Endothelial cell of umbilical vein (primary cell): ENCODE data around the gene MRPL2. TPM values are rescaled to one million over a fixed set of nuclear protein-coding genes. Genes with fewer than 3 reads are reported as not detected.
A peak's percentile ranks its signal among the peaks of the same experiment; 100 is the strongest.

Experiments used
- BruUV-seq: library from RNA; stranded (reverse); fragments of 400-500 nt; replicated peaks from 2 replicates; lab custom pipeline; 2021; lab: Mats Ljungman, UMichigan
- CTCF ChIA-PET: fragments of 300-600, 350-600 bp; sonication (Branson Sonifier 250); formaldehyde crosslinking; loops from one replicate; lab custom pipeline; 2021; ENCODE audit warnings: antibody characterized with exemption, inconsistent platforms; lab: Charles Lee
- POLR2A ChIA-PET: fragments of 300-600, 350-600 bp; sonication (Branson Sonifier 250); formaldehyde crosslinking; loops from one replicate; lab custom pipeline; 2021; ENCODE audit warnings: antibody characterized with exemption, inconsistent platforms; lab: Charles Lee
- DNase-seq: peaks from one replicate; pipeline ENCODE4 v3.0.0-alpha.2; 2011; ENCODE audit warnings: low read depth, low spot score
- FAIRE-seq: peaks from 2 replicates; lab custom pipeline; 2011; peaks lifted over from hg19 to GRCh38; lab: Jason Lieb, UNC
- H2AFZ ChIP-seq: 2 replicates; pipeline ENCODE4 v1.6.0; 2012; ENCODE audit warnings: low read depth, low read length, control low read depth, inconsistent platforms
- H3K27ac ChIP-seq: 2 replicates; pipeline ENCODE4 v1.5.1; 2011; ENCODE audit warnings: low read depth, mild to moderate bottlenecking, control low read depth, low read length, moderate library complexity; ENCODE audit not compliant: insufficient read depth
- H3K27me3 ChIP-seq, 2 experiments: 2 replicates each; pipeline versions ENCODE4 v1.6.0 to v1.6.1; 2011; ENCODE audit warnings: low read length in 2 of 2, mixed read lengths in 1 of 2; ENCODE audit not compliant: control insufficient read depth in 2 of 2, insufficient read depth in 2 of 2
- H3K36me3 ChIP-seq, 2 experiments: 2 replicates in 1 of 2; 3 replicates in 1 of 2; pipeline ENCODE4 v1.5.1; 2011; ENCODE audit warnings: low read length in 2 of 2, mild to moderate bottlenecking in 1 of 2, moderate library complexity in 1 of 2; ENCODE audit not compliant: control insufficient read depth in 2 of 2, insufficient read depth in 2 of 2; ENCODE audit errors: extremely low read depth in 1 of 2
- H3K4me1 ChIP-seq: 3 replicates; pipeline ENCODE4 v1.5.1; 2011; ENCODE audit warnings: mild to moderate bottlenecking, low read length; ENCODE audit not compliant: control insufficient read depth, insufficient read depth; ENCODE audit errors: extremely low read depth
- H3K4me2 ChIP-seq: 2 replicates; pipeline ENCODE4 v1.6.1; 2011; ENCODE audit warnings: low read length, control low read depth, mixed read lengths; ENCODE audit not compliant: insufficient read depth
- H3K4me3 ChIP-seq, 3 experiments: fragments of 200-600 bp in 1 of 3; sonication (generic), shearing (Covaris generic) in 1 of 3; replicated peaks in 1 of 3; 2 replicates each; pipeline ENCODE4 v1.5.1; 2011 to 2016; ENCODE audit warnings: control low read depth in 3 of 3, low read length in 3 of 3, mild to moderate bottlenecking in 2 of 3, inconsistent platforms in 1 of 3, low read depth in 1 of 3, moderate library complexity in 1 of 3; ENCODE audit not compliant: insufficient read depth in 1 of 3
- H3K79me2 ChIP-seq: 2 replicates; pipeline ENCODE4 v1.6.0; 2012; ENCODE audit warnings: low read length, inconsistent platforms; ENCODE audit not compliant: control insufficient read depth, insufficient read depth
- H3K9ac ChIP-seq: replicated peaks from 2 replicates; pipeline ENCODE3; 2011; ENCODE audit warnings: low read length, control low read depth; ENCODE audit not compliant: insufficient read depth; ENCODE audit errors: extremely low read depth
- H3K9me1 ChIP-seq: replicated peaks from 3 replicates; pipeline ENCODE4 v1.6.0; 2011; ENCODE audit warnings: mild to moderate bottlenecking, low read length; ENCODE audit not compliant: control insufficient read depth, insufficient read depth; ENCODE audit errors: extremely low read depth
- H3K9me3 ChIP-seq: replicated peaks from 2 replicates; pipeline ENCODE4 v1.5.1; 2012; ENCODE audit warnings: low read length, inconsistent platforms; ENCODE audit not compliant: control insufficient read depth, insufficient read depth
- H4K20me1 ChIP-seq: replicated peaks from 2 replicates; pipeline ENCODE3; 2011; ENCODE audit warnings: mild to moderate bottlenecking, low read length; ENCODE audit not compliant: control insufficient read depth, insufficient read depth; ENCODE audit errors: extremely low read depth
- EZH2 ChIP-seq: IDR thresholded peaks from 2 replicates; pipeline ENCODE4 v1.6.1; 2012; ENCODE audit warnings: borderline replicate concordance, low read depth, mild to moderate bottlenecking, moderate library complexity, low read length, inconsistent platforms; ENCODE audit not compliant: severe bottlenecking
- FOS ChIP-seq: IDR thresholded peaks from 2 replicates; pipeline ENCODE4 v1.6.1; 2011; ENCODE audit warnings: mild to moderate bottlenecking, low read length, moderate library complexity, borderline replicate concordance; ENCODE audit not compliant: insufficient read depth
- GATA2 ChIP-seq: IDR thresholded peaks from 2 replicates; pipeline ENCODE4 v1.7.0; 2011; ENCODE audit warnings: low read depth, mild to moderate bottlenecking, moderate library complexity, mixed read lengths, low read length; ENCODE audit not compliant: insufficient read length, insufficient read depth
- JUN ChIP-seq: IDR thresholded peaks from 2 replicates; pipeline ENCODE4 v1.6.1; 2011; ENCODE audit warnings: borderline replicate concordance, low read depth; ENCODE audit not compliant: insufficient read length, insufficient read depth
- MYC ChIP-seq: IDR thresholded peaks from one replicate; pipeline ENCODE4 v1.6.1; 2011; ENCODE audit warnings: mild to moderate bottlenecking, low read depth, low read length
- POLR2A ChIP-seq: IDR thresholded peaks from 2 replicates; pipeline ENCODE4 v1.6.1; 2012; ENCODE audit warnings: low read depth, mild to moderate bottlenecking, control low read depth, low read length
- POLR2AphosphoS5 ChIP-seq: IDR thresholded peaks from 2 replicates; pipeline ENCODE4 v1.6.1; 2012; ENCODE audit warnings: low read depth, mild to moderate bottlenecking, control low read depth, low read length, moderate library complexity; ENCODE audit not compliant: insufficient read depth
- dilution Hi-C: fragments of 300-500 bp; cut with MboI; formaldehyde crosslinking; loops from one replicate; pipeline ENCODE4 v1.15.0; 2019; ENCODE audit warnings: low sequenced_read_pairs; ENCODE audit not compliant: extremely low pct_ligation_motif_present
- intact Hi-C: fragments of 100-400 bp; cut with micrococcal nuclease; formaldehyde crosslinking; loops from one replicate; pipeline ENCODE4 v1.10.0; 2022
- polyA plus RNA-seq, 4 experiments: library from polyadenylated mRNA; depleted of rRNA in 3 of 4; stranded (reverse) in 3 of 4; unstranded in 1 of 4; fragments of >200 nt; gene quantifications; 2 replicates each; pipeline versions ENCODE4 v1.2.1 to v1.2.3, GENCODE V29; 2011 to 2012; ENCODE audit warnings: missing spikeins in 1 of 4
- total RNA-seq: library from RNA; stranded (reverse); gene quantifications from 2 replicates; pipeline ENCODE4 v1.2.3, GENCODE V29; 2021
- TF ChIP-seq, protein P1 (sequence below), 2 donors: IDR thresholded peaks; 1 replicate in 1 of 2; 2 replicates in 1 of 2; pipeline ENCODE4 v1.5.1; 2011; ENCODE audit warnings: low read length in 2 of 2, mild to moderate bottlenecking in 2 of 2, moderate library complexity in 2 of 2, control low read depth in 1 of 2, inconsistent platforms in 1 of 2, low read depth in 1 of 2; ENCODE audit not compliant: insufficient read depth in 1 of 2; ENCODE audit errors: extremely low read depth in 1 of 2
- TF ChIP-seq, protein P2 (sequence below): IDR thresholded peaks from 2 replicates; pipeline ENCODE4 v1.6.1; 2011; ENCODE audit not compliant: insufficient read depth, insufficient read length

Gene MRPL2
- total and polyA plus RNA-seq, 2 donors (not counting 3 experiments of a cell fraction or from before 2014, with no cell fraction given), result 37.6 to 63.6 TPM

DNA sequence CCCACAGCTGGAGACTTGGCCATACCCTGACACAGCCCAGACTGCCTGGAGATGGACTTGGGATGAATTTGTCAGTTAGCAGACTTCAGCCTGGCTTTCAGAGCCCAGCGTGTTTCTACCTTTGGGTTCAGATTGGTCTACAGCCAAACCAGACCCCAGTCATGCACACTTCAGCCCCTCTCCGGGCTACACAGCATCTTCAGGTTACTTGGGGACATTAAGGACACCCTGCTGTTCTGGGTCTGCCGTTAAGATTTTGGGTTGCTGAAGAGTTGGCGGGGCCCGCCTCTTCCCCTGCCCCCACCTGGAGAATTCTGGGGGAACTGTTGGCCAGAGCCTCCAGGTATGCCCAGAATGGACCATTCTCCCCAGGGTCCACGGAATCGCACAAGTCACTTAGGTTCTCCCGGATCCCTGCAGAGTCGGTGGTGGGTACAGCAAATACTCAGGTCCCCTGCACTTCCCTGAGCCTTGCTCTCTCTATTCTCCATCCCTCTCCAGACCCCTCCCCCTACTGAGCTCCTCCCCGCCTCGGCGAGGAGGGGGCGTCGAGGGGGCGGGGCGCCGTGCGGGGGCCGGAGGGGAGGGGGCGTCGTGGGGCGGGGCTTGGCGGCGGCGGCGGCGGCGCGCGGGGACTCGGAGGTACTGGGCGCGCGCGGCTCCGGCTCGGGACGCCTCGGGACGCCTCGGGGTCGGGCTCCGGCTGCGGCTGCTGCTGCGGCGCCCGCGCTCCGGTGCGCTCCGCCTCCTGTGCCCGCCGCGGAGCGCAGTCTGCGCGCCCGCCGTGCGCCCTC, 16.6 kb upstream of the MRPL2 start, which contains the start of gene PTK7:
Gene PTK7 (plus strand): TSS at position 645 of the 794 bp plus-strand sequence. CDS start 175 bp downstream, outside the sequence.
- Histone ChIP-seq H3K27ac (peak within 1 kb of the TSS; percentile 2), H3K9me1 (no peaks in the 10 kb centered on the region), H2AFZ (peak within 1 kb of the TSS; percentile 91), H3K9me3 (no peaks in the 10 kb centered on the region), H3K4me3 (peak within 1 kb of the TSS; percentile 57 to 88 (median 74)), H3K4me1 (peaks cover 7% of the 10 kb centered on the region), H3K4me2 (peak within 1 kb of the TSS; percentile 69), H3K27me3 (peaks cover 0 to 6% of the 10 kb centered on the region in 2 experiments), H3K79me2 (no peaks in the 10 kb centered on the region), H3K9ac (peak within 1 kb of the TSS; percentile 81), H3K36me3 (peaks cover 0 to 8% of the 10 kb centered on the region in 2 experiments), H4K20me1 (no peaks in the 10 kb centered on the region)
- dilution Hi-C loops (no loop called here), intact Hi-C loops (no loop called here)
- TF ChIP-seq POLR2A (no peak), EZH2 (no peak), POLR2AphosphoS5 (no peak), GATA2 (no peak), JUN (no peak), MYC (no peak), FOS (no peak)
- TF ChIP-seq, protein P1, sequence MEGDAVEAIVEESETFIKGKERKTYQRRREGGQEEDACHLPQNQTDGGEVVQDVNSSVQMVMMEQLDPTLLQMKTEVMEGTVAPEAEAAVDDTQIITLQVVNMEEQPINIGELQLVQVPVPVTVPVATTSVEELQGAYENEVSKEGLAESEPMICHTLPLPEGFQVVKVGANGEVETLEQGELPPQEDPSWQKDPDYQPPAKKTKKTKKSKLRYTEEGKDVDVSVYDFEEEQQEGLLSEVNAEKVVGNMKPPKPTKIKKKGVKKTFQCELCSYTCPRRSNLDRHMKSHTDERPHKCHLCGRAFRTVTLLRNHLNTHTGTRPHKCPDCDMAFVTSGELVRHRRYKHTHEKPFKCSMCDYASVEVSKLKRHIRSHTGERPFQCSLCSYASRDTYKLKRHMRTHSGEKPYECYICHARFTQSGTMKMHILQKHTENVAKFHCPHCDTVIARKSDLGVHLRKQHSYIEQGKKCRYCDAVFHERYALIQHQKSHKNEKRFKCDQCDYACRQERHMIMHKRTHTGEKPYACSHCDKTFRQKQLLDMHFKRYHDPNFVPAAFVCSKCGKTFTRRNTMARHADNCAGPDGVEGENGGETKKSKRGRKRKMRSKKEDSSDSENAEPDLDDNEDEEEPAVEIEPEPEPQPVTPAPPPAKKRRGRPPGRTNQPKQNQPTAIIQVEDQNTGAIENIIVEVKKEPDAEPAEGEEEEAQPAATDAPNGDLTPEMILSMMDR (IDR thresholded peaks at IDR 0.05; ENCODE audit: extremely low read depth in 1 of 2, insufficient read depth in 1 of 2, low read depth in 1 of 2, low read length in 2 of 2), result no peak
- TF ChIP-seq, protein P2, sequence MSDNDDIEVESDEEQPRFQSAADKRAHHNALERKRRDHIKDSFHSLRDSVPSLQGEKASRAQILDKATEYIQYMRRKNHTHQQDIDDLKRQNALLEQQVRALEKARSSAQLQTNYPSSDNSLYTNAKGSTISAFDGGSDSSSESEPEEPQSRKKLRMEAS, result no peak
- no TSS peak for BruUV-seq
- FAIRE-seq (peak; percentile 15), DNase-seq (peak; percentile 40)
- ChIA-PET POLR2A (interaction anchor here (0.5 to 1.5 kb wide), 2 partner anchors 17 to 123 kb away, joined by 3 to 4 read pairs; partner anchors contain the start of genes KLC4 and MRPL2), CTCF (interaction anchor here (0.7 to 4.4 kb wide), 5 partner anchors 20 to 67 kb away, joined by 3 to 22 read pairs (median 3); no protein-coding TSS in a partner anchor)
